Suprapubic skin (tissue), 4 donors: ENCODE results near the gene PHEX. TPM values are rescaled to one million over a fixed set of nuclear protein-coding genes. Genes with fewer than 3 reads are reported as not detected.

ENCODE experiments used
- DNase-seq, 2 donors: peaks; one replicate each; pipeline ENCODE4 v3.0.0-alpha.2; 2019; ENCODE audit warnings: low spot score in 2 of 2
- H3K27ac ChIP-seq: fragments of 200-600 bp; sonication (generic); one replicate; pipeline ENCODE4 v1.5.1; 2019
- H3K27me3 ChIP-seq: fragments of 200-600 bp; sonication (generic); one replicate; pipeline ENCODE4 v1.5.1; 2019
- H3K36me3 ChIP-seq: fragments of 200-600 bp; sonication (generic); one replicate; pipeline ENCODE4 v1.5.1; 2019
- H3K4me1 ChIP-seq: fragments of 200-600 bp; sonication (generic); one replicate; pipeline ENCODE4 v1.5.1; 2019
- H3K4me3 ChIP-seq: fragments of 200-600 bp; sonication (generic); one replicate; pipeline ENCODE4 v1.5.1; 2019; ENCODE audit warnings: mild to moderate bottlenecking
- H3K9me3 ChIP-seq: fragments of 200-600 bp; sonication (generic); one replicate; pipeline ENCODE4 v1.5.1; 2019
- EP300 ChIP-seq: sonication (generic); formaldehyde crosslinking; IDR thresholded peaks from one replicate; pipeline ENCODE4 v1.6.1; 2017; ENCODE audit warnings: antibody characterized with exemption
- POLR2A ChIP-seq, 2 donors: fragments of 450-650 bp; IDR thresholded peaks; one replicate each; pipeline ENCODE4 v1.6.1; 2017; ENCODE audit warnings: antibody characterized with exemption in 2 of 2, mild to moderate bottlenecking in 2 of 2, moderate library complexity in 2 of 2
- POLR2AphosphoS5 ChIP-seq, 3 donors: sonication (generic); formaldehyde crosslinking; IDR thresholded peaks; one replicate each; pipeline ENCODE4 v1.6.1; 2017; ENCODE audit warnings: antibody characterized with exemption in 3 of 3
- WGBS: methylation state at CpG from one replicate; pipeline ENCODE4 v1.1.5; 2018; 5-methylcytosine and 5-hydroxymethylcytosine counted together
- total RNA-seq, 4 donors: library from RNA; depleted of rRNA; stranded (reverse); fragments of >200 nt; gene quantifications; one replicate each; pipeline ENCODE4 v1.1.0, GENCODE V29; 2016
- TF ChIP-seq, protein P1 (sequence below), 2 donors: fragments of 200-600 bp in 1 of 2; fragments of 450-650 bp in 1 of 2; sonication (generic) in 1 of 2; IDR thresholded peaks; one replicate each; pipeline ENCODE4 v1.5.1; 2016 to 2019; ENCODE audit warnings: antibody characterized with exemption in 2 of 2, mild to moderate bottlenecking in 1 of 2, moderate library complexity in 1 of 2

Gene PHEX
- total RNA-seq, 4 donors from 2014 or later: 0.21 to 0.32 (median 0.30) TPM; not detected in 1

DNA sequence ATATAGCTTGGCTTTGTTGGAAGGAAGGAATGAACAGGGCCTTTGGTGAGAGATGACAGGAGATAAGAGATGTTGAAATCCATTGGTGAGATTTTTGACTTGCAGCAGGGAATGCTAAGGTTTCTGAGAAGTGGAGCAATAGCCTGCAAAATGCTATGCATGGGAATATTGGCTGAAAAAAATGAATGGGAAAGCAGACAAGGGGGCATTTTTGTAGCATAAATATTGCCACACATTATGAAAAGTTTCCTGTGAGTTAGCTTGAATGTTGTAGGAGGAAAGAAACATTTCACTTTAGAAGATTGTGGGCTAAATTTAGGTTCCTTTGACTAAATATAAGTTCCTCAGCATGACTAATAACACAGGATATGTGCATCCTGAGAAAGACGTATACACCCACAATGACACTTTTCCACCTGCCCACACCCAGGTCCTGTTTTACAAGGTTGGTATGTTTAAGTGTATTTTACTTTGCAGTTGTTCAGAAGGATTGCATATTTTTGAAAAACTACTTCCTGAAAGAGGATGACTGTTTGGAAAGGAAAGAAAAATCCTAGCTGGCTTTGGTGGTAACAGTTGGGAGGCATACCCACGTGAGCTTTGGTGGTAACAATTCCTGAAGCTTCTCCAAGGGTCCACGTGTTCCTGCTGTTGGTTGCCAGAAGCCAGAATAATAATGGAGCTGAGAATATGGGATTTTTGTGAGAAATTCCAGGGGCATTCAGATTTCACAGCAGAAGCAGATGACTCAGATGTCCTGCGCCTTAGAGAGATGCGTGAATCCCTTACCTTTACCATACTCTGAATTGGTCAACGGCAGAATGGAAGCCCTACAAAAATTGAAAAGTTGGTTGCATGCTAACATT lies 28.5 kb downstream of the PHEX start:
- WGBS: 67% methylated on average over 6 of the region's 6 CpGs
- Histone ChIP-seq H3K36me3 (no peaks in the 10 kb centered on the region), H3K4me3 (no peak overlapping the region), H3K4me1 (no peaks in the 10 kb centered on the region), H3K9me3 (no peaks in the 10 kb centered on the region), H3K27me3 (no peaks in the 10 kb centered on the region), H3K27ac (no peak overlapping the region)
- TF ChIP-seq, protein P1, sequence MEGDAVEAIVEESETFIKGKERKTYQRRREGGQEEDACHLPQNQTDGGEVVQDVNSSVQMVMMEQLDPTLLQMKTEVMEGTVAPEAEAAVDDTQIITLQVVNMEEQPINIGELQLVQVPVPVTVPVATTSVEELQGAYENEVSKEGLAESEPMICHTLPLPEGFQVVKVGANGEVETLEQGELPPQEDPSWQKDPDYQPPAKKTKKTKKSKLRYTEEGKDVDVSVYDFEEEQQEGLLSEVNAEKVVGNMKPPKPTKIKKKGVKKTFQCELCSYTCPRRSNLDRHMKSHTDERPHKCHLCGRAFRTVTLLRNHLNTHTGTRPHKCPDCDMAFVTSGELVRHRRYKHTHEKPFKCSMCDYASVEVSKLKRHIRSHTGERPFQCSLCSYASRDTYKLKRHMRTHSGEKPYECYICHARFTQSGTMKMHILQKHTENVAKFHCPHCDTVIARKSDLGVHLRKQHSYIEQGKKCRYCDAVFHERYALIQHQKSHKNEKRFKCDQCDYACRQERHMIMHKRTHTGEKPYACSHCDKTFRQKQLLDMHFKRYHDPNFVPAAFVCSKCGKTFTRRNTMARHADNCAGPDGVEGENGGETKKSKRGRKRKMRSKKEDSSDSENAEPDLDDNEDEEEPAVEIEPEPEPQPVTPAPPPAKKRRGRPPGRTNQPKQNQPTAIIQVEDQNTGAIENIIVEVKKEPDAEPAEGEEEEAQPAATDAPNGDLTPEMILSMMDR (IDR thresholded peaks at IDR 0.05): no peak
- TF ChIP-seq POLR2AphosphoS5 (IDR thresholded peaks at IDR 0.05) (no peak), EP300 (no peak), POLR2A (IDR thresholded peaks at IDR 0.05) (no peak)
- DNase-seq: no peak

GRCh38 chrX:22063284-22063683 lies 31.2 kb downstream of the PHEX start:
- H3K27ac ChIP-seq: no peak overlapping the region
- WGBS: 62% methylated on average over 7 of the region's 7 CpGs
- no peak overlapping the region for H3K4me3 ChIP-seq
- no peaks in the 10 kb centered on the region for H3K4me1 ChIP-seq
- no peak for DNase-seq
- no peaks in the 10 kb centered on the region for H3K9me3 ChIP-seq
- no peaks in the 10 kb centered on the region for H3K27me3 ChIP-seq
- no peak for TF ChIP-seq EP300
- TF ChIP-seq, protein P1 (IDR thresholded peaks at IDR 0.05): no peak
- no peak for TF ChIP-seq POLR2A (IDR thresholded peaks at IDR 0.05)
- TF ChIP-seq POLR2AphosphoS5 (IDR thresholded peaks at IDR 0.05): no peak
- H3K36me3 ChIP-seq: no peaks in the 10 kb centered on the region

- TF ChIP-seq, protein P1 (IDR thresholded peaks at IDR 0.05): no peak
- TF ChIP-seq POLR2A (IDR thresholded peaks at IDR 0.05): no peak
- no peak for TF ChIP-seq POLR2AphosphoS5 (IDR thresholded peaks at IDR 0.05)
- no peak for TF ChIP-seq EP300
- Histone ChIP-seq H3K36me3 (no peaks in the 10 kb centered on the region), H3K27ac (no peak overlapping the region), H3K4me3 (no peak overlapping the region), H3K4me1 (no peaks in the 10 kb centered on the region), H3K27me3 (no peaks in the 10 kb centered on the region), H3K9me3 (no peaks in the 10 kb centered on the region)
- WGBS: 86% methylated on average over 4 of the region's 4 CpGs
- no peak for DNase-seq
These were observed 37.5 kb downstream of the PHEX start for GRCh38 chrX:22069586-22069985.

DNA sequence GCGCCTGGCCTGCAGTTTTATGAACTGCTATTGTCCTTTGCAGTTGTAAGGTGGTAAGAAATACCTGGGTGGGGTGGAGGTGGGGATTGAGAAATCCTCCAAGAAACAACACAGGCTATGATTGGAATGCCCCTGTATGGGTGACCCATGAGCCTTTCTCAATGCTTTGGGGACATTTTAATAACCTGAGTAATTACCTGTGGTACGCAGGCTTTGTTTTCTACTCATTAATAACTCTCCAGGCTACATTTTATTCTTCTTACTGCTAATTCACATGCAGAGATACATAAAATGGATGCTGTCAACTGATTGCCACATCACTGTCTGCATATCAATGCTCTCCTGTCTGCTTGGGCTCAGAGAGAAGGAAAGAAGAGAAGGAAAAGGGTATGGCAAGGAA lies 41.8 kb downstream of the PHEX start:
- no peak for DNase-seq
- no peaks in the 10 kb centered on the region for H3K36me3 ChIP-seq
- no peak for TF ChIP-seq POLR2A (IDR thresholded peaks at IDR 0.05)
- TF ChIP-seq POLR2AphosphoS5 (IDR thresholded peaks at IDR 0.05): no peak
- no peak for TF ChIP-seq EP300
- TF ChIP-seq, protein P1 (IDR thresholded peaks at IDR 0.05): no peak
- no peaks in the 10 kb centered on the region for H3K9me3 ChIP-seq
- no peak overlapping the region for H3K4me3 ChIP-seq
- H3K27ac ChIP-seq: no peak overlapping the region
- WGBS: 73% methylated on average over 2 of the region's 2 CpGs
- no peaks in the 10 kb centered on the region for H3K27me3 ChIP-seq
- no peaks in the 10 kb centered on the region for H3K4me1 ChIP-seq

DNA sequence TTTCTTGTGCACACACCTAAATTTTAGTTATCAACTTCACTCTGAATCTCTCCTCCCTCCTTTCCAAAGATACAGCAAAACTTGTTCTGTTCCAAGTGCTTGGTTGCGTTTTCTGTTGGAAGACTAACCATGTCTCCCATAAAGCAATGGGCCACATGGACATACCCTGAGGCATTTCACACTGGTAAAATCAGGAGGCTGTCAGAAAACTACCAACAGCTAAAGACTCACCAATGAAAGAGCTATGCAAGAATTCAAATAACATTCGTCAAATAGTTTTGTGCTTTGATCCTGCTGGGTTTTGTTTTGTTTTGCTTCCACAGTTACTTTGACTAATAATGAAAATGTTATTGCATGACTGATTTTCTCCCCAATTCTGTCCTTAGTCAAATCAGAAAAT lies 46.0 kb downstream of the PHEX start:
- TF ChIP-seq EP300 (no peak), POLR2AphosphoS5 (IDR thresholded peaks at IDR 0.05) (no peak), POLR2A (IDR thresholded peaks at IDR 0.05) (no peak)
- TF ChIP-seq, protein P1 (IDR thresholded peaks at IDR 0.05): no peak
- WGBS: 68% methylated on average over 2 of the region's 2 CpGs
- no peaks in the 10 kb centered on the region for H3K36me3 ChIP-seq
- no peaks in the 10 kb centered on the region for H3K27me3 ChIP-seq
- no peaks in the 10 kb centered on the region for H3K4me1 ChIP-seq
- no peak overlapping the region for H3K27ac ChIP-seq
- H3K4me3 ChIP-seq: no peak overlapping the region
- H3K9me3 ChIP-seq: no peaks in the 10 kb centered on the region
- no peak for DNase-seq
